Measurements from ENCODE around the gene SH3BP4.

SH3BP4 gene

GRCh38 chr2:235097196-235097595 lies 145.4 kb downstream of the SH3BP4 start:
- DNase-seq = no peak

- no peak for DNase-seq
Measured at GRCh38 chr2:235098269-235098668, 146.5 kb downstream of the SH3BP4 start.

GRCh38 chr2:235098736-235099494 lies 147.1 kb downstream of the SH3BP4 start:
- no peak for DNase-seq

- no peak for DNase-seq
Measured at GRCh38 chr2:235102896-235103295, 151.1 kb downstream of the SH3BP4 start.

Measured in activated gamma-delta T cell (primary cell).